Endothelial cell (in vitro differentiated cells): ENCODE data around the gene ELMOD1. TPM values are rescaled to one million over a fixed set of nuclear protein-coding genes. Genes with fewer than 3 reads are reported as not detected.

ENCODE experiments used
- DNase-seq: peaks from one replicate; pipeline ENCODE4 v3.0.0; 2021; ENCODE audit warnings: low spot score
- H3K27ac Mint-ChIP-seq: one replicate; pipeline ENCODE4 v1.8.0; 2021; ENCODE audit warnings: mixed read lengths, inconsistent platforms; ENCODE audit not compliant: unreplicated experiment
- H3K27me3 Mint-ChIP-seq: one replicate; pipeline ENCODE4 v1.8.0; 2021; ENCODE audit warnings: mild to moderate bottlenecking, moderate library complexity, mixed read lengths, inconsistent platforms; ENCODE audit not compliant: unreplicated experiment
- H3K36me3 Mint-ChIP-seq: one replicate; pipeline ENCODE4 v1.8.0; 2021; ENCODE audit warnings: mild to moderate bottlenecking, low read depth, mixed read lengths, inconsistent platforms; ENCODE audit not compliant: unreplicated experiment
- H3K4me1 Mint-ChIP-seq: one replicate; pipeline ENCODE4 v1.8.0; 2021; ENCODE audit warnings: mild to moderate bottlenecking, mixed read lengths, inconsistent platforms; ENCODE audit not compliant: unreplicated experiment
- H3K4me3 Mint-ChIP-seq: one replicate; pipeline ENCODE4 v1.8.0; 2021; ENCODE audit warnings: mild to moderate bottlenecking, mixed read lengths, inconsistent platforms; ENCODE audit not compliant: unreplicated experiment
- H3K9me3 Mint-ChIP-seq: one replicate; pipeline ENCODE4 v1.8.0; 2021; ENCODE audit warnings: mixed read lengths, inconsistent platforms; ENCODE audit not compliant: unreplicated experiment
- CTCF ChIP-seq: fragments of 200-600 bp; sonication (generic); IDR thresholded peaks from one replicate; pipeline ENCODE4 v1.5.0; 2021; ENCODE audit warnings: antibody characterized with exemption; ENCODE audit not compliant: unreplicated experiment
- total RNA-seq: library from RNA; stranded (reverse); fragmentation: NEBNext Ultra II Directional; extraction: Animal tissue kit (Norgen Biotek cat#: 25700); gene quantifications from one replicate; pipeline ENCODE4 v1.2.1, GENCODE V29; 2021; ENCODE audit not compliant: unreplicated experiment

ELMOD1 gene
- total RNA-seq, 1 donor from 2014 or later, result 0.51 TPM

- H3K27me3 Mint-ChIP-seq, result peaks cover 2% of the 10 kb centered on the region
- H3K36me3 Mint-ChIP-seq, result no peaks in the 10 kb centered on the region
- no peak for TF ChIP-seq CTCF
- no peaks in the 10 kb centered on the region for H3K9me3 Mint-ChIP-seq
- H3K4me3 Mint-ChIP-seq, result no peak overlapping the region
- H3K4me1 Mint-ChIP-seq, result no peaks in the 10 kb centered on the region
- no peak for DNase-seq
- no peak overlapping the region for H3K27ac Mint-ChIP-seq
Measured at GRCh38 chr11:107688322-107688918, 97.5 kb downstream of the ELMOD1 start.

GRCh38 chr11:107689317-107690202, 98.6 kb downstream of the ELMOD1 start:
- Mint-ChIP-seq H3K4me3 (no peak overlapping the region), H3K9me3 (no peaks in the 10 kb centered on the region), H3K27ac (no peak overlapping the region), H3K4me1 (no peaks in the 10 kb centered on the region), H3K36me3 (no peaks in the 10 kb centered on the region), H3K27me3 (peaks cover 2% of the 10 kb centered on the region)
- peak; percentile 72 for DNase-seq
- TF ChIP-seq CTCF, result peak; percentile 49

GRCh38 chr11:107691000-107691750, 100.2 kb downstream of the ELMOD1 start:
- Mint-ChIP-seq H3K27ac (no peak overlapping the region), H3K4me3 (no peak overlapping the region), H3K27me3 (peaks cover under 1% of the 10 kb centered on the region), H3K9me3 (no peaks in the 10 kb centered on the region), H3K36me3 (no peaks in the 10 kb centered on the region), H3K4me1 (no peaks in the 10 kb centered on the region)
- no peak for DNase-seq
- no peak for TF ChIP-seq CTCF

GRCh38 chr11:107695446-107695845, 104.5 kb downstream of the ELMOD1 start:
- Mint-ChIP-seq H3K27me3 (no peaks in the 10 kb centered on the region), H3K9me3 (no peaks in the 10 kb centered on the region), H3K4me3 (no peak overlapping the region), H3K36me3 (no peaks in the 10 kb centered on the region), H3K27ac (no peak overlapping the region), H3K4me1 (no peaks in the 10 kb centered on the region)
- no peak for TF ChIP-seq CTCF
- DNase-seq, result no peak
